OCI-LY7 (cell line): ENCODE measurements around the gene OR7G1.

Source experiments
- CTCF ChIP-seq: fragments of 200-600 bp; sonication (generic); conservative IDR thresholded peaks from 2 replicates; pipeline ENCODE4 v1.5.1; 2014; ENCODE audit warnings: mild to moderate bottlenecking, antibody characterized with exemption, low read length, moderate library complexity, mixed read lengths
- EZH2phosphoT487 ChIP-seq: fragments of 200-600 bp; sonication (generic); IDR thresholded peaks from 2 replicates; pipeline ENCODE4 v1.6.1; 2018; ENCODE audit warnings: low read depth, borderline replicate concordance, mild to moderate bottlenecking, mixed run types, antibody characterized with exemption, low read length, moderate library complexity, mixed read lengths

GRCh38 chr19:9150650-9151049, 35.1 kb upstream of the OR7G1 start:
- no peak for TF ChIP-seq CTCF
- TF ChIP-seq EZH2phosphoT487 = no peak
